Mesodermal cell (in vitro differentiated cells): Measurements from ENCODE around the gene MIER2.

Experiments used
- H3K27ac ChIP-seq: 2 replicates; pipeline ENCODE4 v1.7.0; 2013; ENCODE audit warnings: mild to moderate bottlenecking, low read depth, low read length, moderate library complexity; ENCODE audit not compliant: severe bottlenecking
- H3K36me3 ChIP-seq: 2 replicates; pipeline ENCODE4 v1.7.1; 2013; ENCODE audit warnings: mild to moderate bottlenecking, low read length, moderate library complexity; ENCODE audit not compliant: control insufficient read depth, insufficient read depth
- H3K4me1 ChIP-seq: one replicate; pipeline ENCODE4 v1.7.1; 2013; ENCODE audit warnings: mild to moderate bottlenecking, low read length; ENCODE audit not compliant: insufficient read depth, control insufficient read depth, poor library complexity, severe bottlenecking
- H3K4me3 ChIP-seq: 2 replicates; pipeline ENCODE4 v1.7.0; 2013; ENCODE audit warnings: low read length, control low read depth, mild to moderate bottlenecking; ENCODE audit not compliant: insufficient read depth, poor library complexity, severe bottlenecking; ENCODE audit errors: extremely low read depth
- H3K9me3 ChIP-seq: 2 replicates; pipeline ENCODE4 v1.7.1; 2013; ENCODE audit warnings: mild to moderate bottlenecking, low read length, moderate library complexity; ENCODE audit not compliant: control insufficient read depth
- WGBS, 2 experiments: methylation state at CpG; one replicate each; pipeline ENCODE4 v1.1.5; 2013; ENCODE audit warnings: missing lambda C conversion rate in 2 of 2; ENCODE audit not compliant: insufficient coverage in 2 of 2; 5-methylcytosine and 5-hydroxymethylcytosine counted together

The MIER2 gene

DNA sequence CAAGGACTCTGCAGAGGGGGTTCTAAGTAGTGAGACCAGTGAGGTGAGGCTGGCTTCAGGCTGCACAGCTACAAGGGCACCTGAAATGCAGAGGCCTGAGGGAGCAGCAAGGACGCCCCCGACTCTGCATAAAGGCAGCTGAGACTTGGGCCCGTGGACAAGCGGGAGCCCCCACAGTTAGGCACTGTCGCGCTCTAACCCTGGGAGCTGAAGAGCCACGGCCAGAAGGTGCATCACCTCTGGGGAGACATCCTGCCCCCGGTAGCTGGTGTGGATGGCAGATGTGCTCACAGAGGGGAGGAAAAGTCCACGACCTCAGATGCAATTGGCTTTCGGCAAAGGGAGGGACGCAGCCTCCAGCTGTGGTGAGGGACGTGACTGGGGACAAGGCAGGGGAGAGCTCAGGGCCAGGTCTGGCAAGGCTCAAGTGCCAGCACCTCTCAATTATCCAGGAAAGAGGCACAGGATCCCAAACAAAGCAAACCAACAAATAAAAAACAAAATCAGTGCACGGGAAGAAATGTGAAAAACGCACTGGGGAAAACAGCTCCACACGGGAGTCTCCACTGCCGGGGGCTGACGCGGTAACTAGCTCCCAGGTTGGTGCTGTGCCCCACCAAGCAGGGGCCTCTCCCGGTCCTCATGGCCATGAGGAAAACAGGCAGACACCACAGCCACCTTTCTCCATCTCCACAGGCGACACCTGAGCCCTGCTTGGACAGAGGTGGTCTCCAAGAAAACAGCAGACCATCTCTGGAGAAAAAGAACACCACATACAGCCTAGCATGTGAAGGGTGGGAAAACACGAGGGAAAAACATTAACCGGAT, 30.4 kb downstream of the MIER2 start:
- Histone ChIP-seq H3K36me3 (peaks cover 75% of the 10 kb centered on the region), H3K9me3 (no peaks in the 10 kb centered on the region), H3K4me3 (no peak overlapping the region), H3K27ac (no peak overlapping the region), H3K4me1 (peaks cover 3% of the 10 kb centered on the region)
- WGBS, 2 experiments: 94% methylated on average over 18 to 19 of the region's 22 CpGs

DNA sequence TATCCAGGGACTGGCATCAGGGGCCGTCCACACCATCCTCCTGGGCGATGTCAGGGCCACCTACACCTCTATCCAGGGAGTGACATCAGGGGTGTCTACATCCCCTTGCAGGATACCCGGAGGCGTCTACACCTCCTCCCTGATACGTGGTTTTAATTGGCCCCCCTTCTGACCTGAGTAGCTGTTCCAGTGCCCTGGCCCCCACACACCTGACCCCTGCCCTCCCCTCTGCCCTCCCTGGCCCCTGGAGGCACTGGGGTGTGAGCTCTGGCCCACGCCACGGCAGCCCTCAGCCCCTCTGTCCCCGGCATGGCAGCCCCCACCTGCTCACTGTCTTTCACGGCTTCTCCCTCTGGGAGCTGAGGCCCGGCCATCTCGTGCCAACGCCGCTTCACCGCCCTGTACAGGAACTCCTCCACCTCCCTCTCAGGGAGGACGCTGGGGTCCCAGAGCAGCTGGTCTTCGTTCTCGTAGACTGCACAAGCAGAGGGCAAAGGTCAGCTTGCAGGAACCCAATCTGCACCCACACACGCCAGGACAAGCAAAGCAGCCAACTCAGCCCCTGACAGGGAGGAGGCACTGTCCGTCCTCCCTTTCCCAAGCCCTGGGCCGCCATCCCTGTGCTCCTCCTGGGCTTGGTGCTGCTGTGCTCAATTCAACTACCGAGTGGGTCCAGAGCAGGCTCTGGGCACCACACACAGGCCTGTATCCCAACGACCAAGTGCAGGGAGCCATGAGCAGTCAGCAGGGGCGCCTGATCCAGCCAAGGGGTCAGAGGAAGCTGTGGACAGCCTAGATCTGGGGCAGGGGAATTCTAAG, 31.2 kb downstream of the MIER2 start:
- peaks cover 75% of the 10 kb centered on the region for H3K36me3 ChIP-seq
- H3K4me3 ChIP-seq: no peak overlapping the region
- peaks cover 3% of the 10 kb centered on the region for H3K4me1 ChIP-seq
- H3K9me3 ChIP-seq: no peaks in the 10 kb centered on the region
- H3K27ac ChIP-seq: no peak overlapping the region
- 89 to 94% methylated on average over 15 to 19 of the region's 23 CpGs for WGBS, 2 experiments

DNA sequence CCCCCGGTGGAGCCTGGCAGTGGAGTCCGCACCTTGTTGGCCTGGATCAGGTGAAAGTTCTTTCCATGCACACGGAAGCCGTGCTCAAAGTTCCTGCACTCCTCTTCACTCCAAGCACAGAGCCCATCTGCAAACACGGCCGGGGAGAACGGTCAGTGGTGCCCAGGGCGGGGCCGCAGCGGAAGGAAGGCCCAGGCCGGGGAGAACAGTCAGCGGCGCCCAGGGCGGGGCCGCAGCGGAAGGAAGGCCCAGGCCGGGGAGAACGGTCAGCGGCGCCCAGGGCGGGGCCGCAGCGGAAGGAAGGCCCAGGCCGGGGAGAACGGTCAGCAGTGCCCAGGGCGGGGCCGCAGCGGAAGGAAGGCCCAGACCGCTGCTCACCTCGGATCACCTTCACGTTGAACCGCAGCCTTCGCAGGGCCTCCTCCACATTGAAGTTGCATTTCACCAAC, 32.8 kb downstream of the MIER2 start:
- WGBS, 2 experiments: 95 to 96% methylated on average over 19 to 26 of the region's 33 CpGs
- no peaks in the 10 kb centered on the region for H3K9me3 ChIP-seq
- H3K4me3 ChIP-seq: no peak overlapping the region
- H3K27ac ChIP-seq: no peak overlapping the region
- H3K36me3 ChIP-seq: peaks cover 79% of the 10 kb centered on the region
- peaks cover 3% of the 10 kb centered on the region for H3K4me1 ChIP-seq

DNA sequence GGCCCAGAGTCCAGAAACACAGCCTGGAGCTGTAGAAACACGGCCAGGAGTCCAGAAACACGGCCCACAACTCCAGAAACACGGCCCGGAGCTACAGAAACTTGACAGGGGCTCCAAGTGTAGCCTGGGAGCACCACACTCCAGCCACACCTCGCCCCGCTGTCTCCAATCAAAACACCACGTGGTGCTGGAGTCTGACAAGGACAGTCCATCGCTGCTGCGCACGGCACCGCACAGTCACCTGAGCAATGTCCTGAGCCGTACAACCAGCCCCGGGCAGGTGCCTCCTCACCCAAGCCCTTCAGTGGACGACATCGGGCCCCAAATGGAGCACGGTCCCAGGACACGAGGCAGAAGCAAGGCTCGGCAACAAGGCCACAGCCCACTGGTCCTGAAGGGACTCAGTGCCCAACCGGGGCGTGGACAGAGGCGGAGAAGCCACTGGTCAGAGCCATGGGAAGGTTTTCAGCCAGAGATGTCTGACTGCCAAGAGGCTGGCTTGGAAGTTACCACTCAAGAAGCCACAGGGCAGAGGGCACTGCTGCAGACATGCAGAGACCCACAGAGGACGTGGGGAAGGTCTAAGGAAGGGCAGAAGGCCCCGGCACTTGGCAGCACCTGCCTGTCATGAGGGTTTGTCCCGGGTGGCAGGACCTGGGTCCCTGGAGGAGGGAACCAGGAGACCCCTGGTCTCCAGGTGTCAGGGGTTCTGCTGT, 33.7 kb downstream of the MIER2 start:
- Histone ChIP-seq H3K4me3 (no peak overlapping the region), H3K36me3 (peaks cover 79% of the 10 kb centered on the region), H3K4me1 (peaks cover 3% of the 10 kb centered on the region), H3K27ac (no peak overlapping the region), H3K9me3 (no peaks in the 10 kb centered on the region)
- WGBS, 2 experiments: 97 to 98% methylated on average over 24 of the region's 24 CpGs

DNA sequence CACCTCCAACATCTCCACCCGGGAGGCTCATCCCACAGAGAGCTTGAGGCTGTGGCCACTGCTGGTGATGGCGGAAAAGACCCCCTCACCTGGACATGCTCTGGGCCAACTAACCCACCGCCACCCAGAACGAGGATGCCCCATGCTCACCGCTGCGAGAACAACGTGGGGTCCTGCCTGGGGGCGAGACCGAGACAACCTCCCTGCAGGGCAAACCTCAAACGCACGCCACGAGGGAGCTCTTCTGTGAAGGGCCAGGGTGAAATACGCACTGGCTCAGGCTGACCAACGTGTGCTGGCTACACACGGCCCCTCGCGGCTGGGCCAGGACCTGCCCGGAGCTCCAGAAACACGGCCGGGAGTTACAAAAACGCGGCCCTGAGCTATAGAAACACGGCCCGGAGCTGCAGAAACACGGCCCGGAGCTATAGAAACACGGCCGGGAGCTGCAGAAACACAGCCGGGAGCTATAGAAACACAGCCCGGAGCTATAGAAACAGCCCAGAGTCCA, 34.4 kb downstream of the MIER2 start:
- WGBS, 2 experiments: 79 to 81% methylated on average over 29 to 30 of the region's 30 CpGs
- Histone ChIP-seq H3K36me3 (peaks cover 79% of the 10 kb centered on the region), H3K9me3 (no peaks in the 10 kb centered on the region), H3K4me3 (no peak overlapping the region), H3K27ac (no peak overlapping the region), H3K4me1 (peaks cover 3% of the 10 kb centered on the region)

DNA sequence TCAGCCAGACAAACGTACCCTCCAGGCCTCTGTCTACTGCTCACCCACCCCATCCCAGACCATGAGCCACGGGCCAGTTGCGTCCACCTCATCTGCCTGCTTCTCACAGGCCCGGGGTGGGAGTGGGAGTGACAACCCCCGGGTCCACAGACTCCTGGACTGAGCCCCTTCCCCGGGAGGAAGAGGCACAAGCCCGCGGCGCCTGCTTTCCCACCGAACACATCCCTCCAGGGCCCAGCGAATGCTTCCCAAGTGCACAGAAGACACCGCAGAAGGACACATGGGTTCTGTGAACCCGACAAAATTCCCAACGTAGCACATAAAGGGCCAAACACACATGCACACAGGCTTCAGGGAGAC, 35.4 kb downstream of the MIER2 start:
- 98 to 99% methylated on average over 9 to 13 of the region's 14 CpGs for WGBS, 2 experiments
- Histone ChIP-seq H3K4me1 (peaks cover 3% of the 10 kb centered on the region), H3K9me3 (no peaks in the 10 kb centered on the region), H3K36me3 (peaks cover 77% of the 10 kb centered on the region), H3K4me3 (no peak overlapping the region), H3K27ac (no peak overlapping the region)

DNA sequence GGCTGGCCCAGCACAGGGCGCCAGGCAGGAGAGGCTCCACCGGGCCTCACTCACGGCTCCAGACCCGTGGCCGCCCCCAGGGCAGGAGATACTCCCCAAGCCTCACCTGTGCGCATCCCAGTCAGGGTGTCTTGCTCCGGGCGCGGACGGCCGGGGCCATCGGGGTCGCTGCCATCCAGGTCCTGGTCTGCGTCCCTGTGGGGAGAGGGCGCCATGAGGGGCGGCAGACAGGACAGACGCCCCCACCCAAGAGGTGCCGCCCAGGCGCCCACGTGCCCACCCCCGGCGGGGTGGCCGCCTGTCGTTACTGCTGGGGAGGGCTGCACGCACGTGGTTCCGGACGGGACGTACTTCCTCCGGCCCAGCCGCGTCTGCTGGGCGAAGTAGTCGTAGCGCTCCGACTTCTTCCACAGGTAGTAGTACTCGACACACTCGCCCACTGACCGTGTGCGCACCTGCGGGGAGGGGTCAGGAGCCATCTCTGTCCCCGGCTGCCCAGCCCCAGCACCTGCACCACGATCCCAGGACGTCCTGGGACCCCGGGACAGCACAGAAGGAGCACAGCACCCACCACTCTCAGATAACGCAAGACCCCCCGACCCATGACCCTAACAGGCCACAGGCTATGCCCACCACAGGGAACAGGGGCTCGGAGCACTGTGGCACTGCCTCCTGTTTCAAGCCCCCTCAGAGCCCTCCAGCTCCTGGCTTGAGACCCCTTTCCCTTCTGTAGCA, 36.0 kb downstream of the MIER2 start:
- 96 to 97% methylated on average over 45 of the region's 48 CpGs for WGBS, 2 experiments
- Histone ChIP-seq H3K4me1 (peaks cover 3% of the 10 kb centered on the region), H3K36me3 (peaks cover 72% of the 10 kb centered on the region), H3K9me3 (no peaks in the 10 kb centered on the region), H3K4me3 (no peak overlapping the region), H3K27ac (no peak overlapping the region)

DNA sequence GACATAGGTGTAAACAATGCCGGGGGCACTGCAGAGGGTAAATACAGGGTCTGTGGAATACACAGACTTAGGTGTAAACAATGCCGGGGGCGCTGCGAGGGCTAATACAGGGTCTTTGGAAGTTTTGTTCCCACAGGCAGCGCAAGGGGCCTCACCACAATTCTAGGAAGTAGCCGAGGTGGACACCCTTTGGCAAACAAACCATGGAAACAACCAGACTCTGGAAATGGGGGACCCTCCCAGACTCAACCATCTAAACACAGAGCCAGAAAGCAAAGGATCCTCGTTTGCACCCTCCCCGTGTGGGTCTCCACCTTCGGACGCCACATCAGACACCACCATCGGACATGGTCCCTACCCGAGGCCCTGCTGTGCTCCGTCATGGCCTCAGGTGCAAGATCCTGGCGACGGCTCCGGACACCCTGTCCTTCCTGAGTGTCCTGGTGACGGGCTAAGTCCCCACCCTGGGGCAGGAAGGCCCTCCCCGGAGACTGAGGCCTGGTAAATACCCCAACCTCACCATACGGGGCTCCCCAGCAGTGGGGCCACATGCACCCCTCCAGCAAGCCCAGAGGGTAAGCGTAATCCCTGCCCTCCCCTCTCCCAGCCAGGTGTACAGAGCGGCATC, 36.7 kb downstream of the MIER2 start:
- H3K4me3 ChIP-seq: no peak overlapping the region
- H3K27ac ChIP-seq: no peak overlapping the region
- H3K36me3 ChIP-seq: peaks cover 65% of the 10 kb centered on the region
- 91 to 94% methylated on average over 19 of the region's 21 CpGs for WGBS, 2 experiments
- H3K9me3 ChIP-seq: no peaks in the 10 kb centered on the region
- H3K4me1 ChIP-seq: peaks cover 3% of the 10 kb centered on the region

DNA sequence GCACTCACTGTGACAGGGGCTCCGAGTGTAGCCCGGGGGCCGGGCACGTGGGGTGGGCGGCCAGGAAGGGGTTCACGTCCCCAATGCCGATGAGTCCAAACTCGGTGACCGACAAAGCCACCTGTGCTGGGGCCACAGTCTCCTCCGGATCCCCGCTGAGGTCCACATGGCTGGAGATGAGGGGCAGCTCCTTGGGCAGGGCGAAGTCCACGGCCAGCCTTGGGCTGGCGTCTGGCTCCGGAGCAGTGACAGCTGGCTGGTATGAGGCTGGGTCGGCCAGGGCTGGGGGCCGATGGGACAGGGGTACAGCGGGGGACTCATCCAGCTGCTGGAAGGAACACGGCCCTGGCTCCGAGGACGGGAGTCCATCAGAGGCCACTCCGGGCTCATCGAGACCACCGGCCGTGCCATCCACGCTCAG, 37.5 kb downstream of the MIER2 start:
- Histone ChIP-seq H3K9me3 (no peaks in the 10 kb centered on the region), H3K4me3 (no peak overlapping the region), H3K4me1 (peaks cover 3% of the 10 kb centered on the region), H3K27ac (no peak overlapping the region), H3K36me3 (peaks cover 65% of the 10 kb centered on the region)
- 97% methylated on average over 25 to 26 of the region's 26 CpGs for WGBS, 2 experiments
